Upper lobe of left lung (tissue), 4 donors: ENCODE results near the gene AFAP1L2.

Experiments used
- CTCF ChIP-seq, 6 experiments: fragments of 450-650 bp in 4 of 6; fragments of 200-600 bp in 2 of 6; sonication (generic) in 2 of 6; IDR thresholded peaks; one replicate each; pipeline ENCODE4 v1.5.1; 2016 to 2019; ENCODE audit warnings: antibody characterized with exemption in 6 of 6
- POLR2A ChIP-seq, 4 donors: fragments of 450-650 bp; IDR thresholded peaks; one replicate each; pipeline ENCODE4 v1.5.1; 2016 to 2017; ENCODE audit warnings: antibody characterized with exemption in 4 of 4, mild to moderate bottlenecking in 2 of 4
- POLR2AphosphoS5 ChIP-seq, 2 donors: sonication (generic); formaldehyde crosslinking; IDR thresholded peaks; one replicate each; pipeline ENCODE4 v1.5.1; 2017; ENCODE audit warnings: antibody characterized with exemption in 2 of 2

DNA sequence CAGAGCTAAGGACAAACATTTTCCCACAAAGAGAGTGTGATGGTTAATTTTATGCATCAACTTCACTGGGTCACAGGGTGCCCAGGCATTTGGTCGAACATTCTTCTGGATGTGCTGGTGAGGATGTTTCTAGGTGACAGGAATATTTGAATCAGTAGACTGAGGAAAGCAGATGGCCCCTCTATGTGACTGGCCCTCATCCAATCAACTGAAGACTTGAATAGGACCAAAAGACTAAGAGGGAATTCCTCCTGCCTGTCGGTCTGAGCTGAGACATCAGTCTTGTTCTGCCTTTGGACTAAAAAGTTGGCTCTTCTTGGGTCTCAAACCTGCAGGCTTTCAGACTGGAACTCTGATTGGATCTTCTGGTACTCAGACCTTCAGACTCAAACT is 44.4 kb downstream of the AFAP1L2 start:
- TF ChIP-seq CTCF (IDR thresholded peaks at IDR 0.05) = no peak
- no peak for TF ChIP-seq POLR2AphosphoS5 (IDR thresholded peaks at IDR 0.05)
- TF ChIP-seq POLR2A (IDR thresholded peaks at IDR 0.05) = no peak
